CD4-positive, alpha-beta T cell treated with Interleukin-21 for 1 hour (primary cell): ENCODE measurements around the gene EFCAB6.

ENCODE experiments used
- DNase-seq: peaks from one replicate; pipeline ENCODE4 v3.0.0-alpha.2; 2020

The EFCAB6 gene

DNA sequence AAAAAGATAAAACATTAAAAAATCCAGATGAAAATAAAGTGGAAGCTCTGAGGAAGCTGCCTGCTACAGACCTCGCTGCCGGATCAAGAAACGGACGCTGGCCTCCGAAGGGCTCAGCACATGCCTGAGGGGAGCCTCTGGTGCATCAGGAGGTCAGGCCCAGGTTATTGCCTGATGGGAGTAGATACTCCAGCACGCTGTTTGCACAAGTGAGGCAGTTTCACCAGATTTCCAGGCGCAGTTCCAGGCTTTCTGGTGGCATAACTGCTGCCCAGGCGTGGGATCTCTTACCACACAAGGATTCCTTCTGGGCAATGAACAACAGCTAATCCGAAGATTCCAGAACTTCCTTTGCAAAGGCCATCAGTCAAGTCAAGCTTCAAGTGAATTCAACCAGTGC, 246.1 kb downstream of the EFCAB6 start:
- DNase-seq, result no peak

DNA sequence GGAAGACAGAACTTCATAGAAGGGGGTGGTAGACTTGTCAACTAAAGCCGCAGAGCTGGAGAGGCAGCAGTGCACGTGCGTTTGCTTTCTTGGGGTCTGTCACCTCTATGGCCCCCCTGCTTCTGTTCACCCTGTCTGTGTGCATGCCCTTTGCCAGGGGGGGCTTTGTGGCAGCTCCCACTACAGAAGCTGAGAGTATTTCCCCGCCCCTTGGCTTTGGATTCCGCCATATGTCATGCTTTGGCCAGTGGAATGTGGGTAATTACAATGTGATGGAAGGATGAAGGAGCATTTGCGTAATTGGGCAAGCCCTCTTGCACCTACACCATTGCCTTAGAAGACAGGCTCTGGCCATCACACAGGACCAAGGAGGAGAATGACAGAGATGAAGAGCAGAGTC, 247.2 kb downstream of the EFCAB6 start:
- DNase-seq, result no peak

- no peak for DNase-seq
Measured at GRCh38 chr22:43563571-43563970, 248.5 kb downstream of the EFCAB6 start.

- DNase-seq, result no peak
Measured at GRCh38 chr22:43562843-43563242, 249.3 kb downstream of the EFCAB6 start.

DNA sequence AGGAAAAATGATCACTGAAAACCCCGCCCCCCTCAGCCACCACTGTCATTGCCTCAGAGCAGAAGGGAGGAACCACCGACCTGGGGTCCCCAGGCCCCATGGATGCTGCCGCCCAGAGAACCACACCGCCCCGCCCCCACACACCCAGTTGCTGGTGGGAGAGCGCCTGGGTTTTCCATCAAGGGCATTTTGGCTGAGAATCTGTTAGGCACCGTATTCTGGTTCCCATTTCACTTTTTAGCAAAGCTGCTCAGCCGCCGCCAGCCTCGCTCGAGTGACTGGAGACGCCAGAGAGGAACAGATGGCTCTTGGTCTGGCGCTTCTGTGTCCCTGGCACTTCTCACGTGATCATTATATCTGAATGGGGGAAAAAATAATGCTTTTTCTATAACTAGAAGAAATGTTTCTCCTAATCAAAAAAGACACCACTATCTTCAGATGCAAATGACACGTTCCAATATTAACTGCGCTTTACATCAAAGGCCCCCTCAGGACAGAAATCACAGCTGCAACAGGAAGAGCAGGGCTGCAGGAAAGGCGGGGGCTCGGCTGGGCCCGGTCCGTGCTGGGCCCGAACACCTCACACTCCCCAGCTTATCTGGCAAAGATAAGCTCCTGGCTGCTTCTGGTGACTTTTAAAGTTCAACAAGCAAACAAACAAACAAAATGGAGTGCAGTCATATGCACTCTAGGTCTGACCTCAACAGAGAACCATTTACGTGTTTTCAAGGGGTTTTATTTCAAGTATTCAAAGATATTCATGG, 250.5 kb downstream of the EFCAB6 start:
- no peak for DNase-seq

- DNase-seq, result no peak
Measured at GRCh38 chr22:43560651-43561050, 251.5 kb downstream of the EFCAB6 start.

- no peak for DNase-seq
Measured at GRCh38 chr22:43555561-43556515, 256.3 kb downstream of the EFCAB6 start.

DNA sequence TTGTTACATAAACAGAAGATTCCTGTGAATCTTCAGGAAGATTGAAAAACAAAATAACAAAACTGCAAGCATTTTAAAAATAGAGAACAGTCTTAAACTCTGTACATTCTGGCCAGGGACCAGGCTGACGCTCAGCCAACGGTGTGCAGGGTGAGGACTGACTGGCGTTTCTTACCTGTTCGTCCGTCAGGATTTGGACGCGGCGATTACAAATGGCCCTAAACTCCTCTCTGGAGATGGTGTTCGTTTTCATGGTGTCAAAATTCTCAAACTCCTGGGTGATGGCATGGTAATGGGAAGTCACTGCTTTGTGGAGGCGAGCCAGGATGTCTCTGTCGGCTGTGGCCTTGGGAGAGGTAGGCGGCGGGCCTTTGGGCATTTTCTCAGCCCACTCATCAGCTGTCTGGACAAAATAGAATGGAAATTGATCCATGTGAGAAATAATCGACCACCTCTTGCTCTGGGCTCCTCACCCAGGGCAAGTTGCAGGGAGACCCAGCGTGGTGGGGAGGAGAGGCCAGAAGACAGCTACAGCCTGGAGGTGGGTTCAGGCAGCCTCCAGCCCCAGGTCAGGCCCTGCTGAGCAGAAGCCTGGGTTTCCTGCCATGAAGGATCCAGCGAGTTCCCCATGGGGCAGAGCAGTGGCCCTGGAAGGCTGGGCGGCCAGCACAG, 257.3 kb downstream of the EFCAB6 start:
- no peak for DNase-seq

GRCh38 chr22:43554259-43554636, 257.9 kb downstream of the EFCAB6 start:
- no peak for DNase-seq

- no peak for DNase-seq
Measured at GRCh38 chr22:43553451-43554258, 258.4 kb downstream of the EFCAB6 start.

DNA sequence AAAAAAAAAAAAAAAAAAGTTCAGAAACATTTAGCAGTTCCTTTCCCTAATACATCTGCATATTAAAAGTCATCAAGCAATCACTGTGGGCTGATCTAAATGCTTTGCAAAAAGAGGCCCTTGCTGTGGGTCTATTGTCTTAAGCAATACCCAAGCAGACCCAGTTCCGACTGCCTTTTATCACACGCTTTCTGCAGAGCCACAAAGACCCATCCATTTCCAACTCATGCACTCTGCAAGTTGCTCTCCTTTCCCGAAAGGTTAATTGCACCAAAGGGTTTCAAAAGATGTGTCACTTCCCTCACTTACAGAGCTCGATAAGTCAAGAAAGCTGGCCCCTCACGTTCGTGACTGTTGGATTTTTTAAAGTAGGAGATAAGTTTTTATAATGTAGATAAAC, 261.4 kb downstream of the EFCAB6 start:
- DNase-seq, result no peak

GRCh38 chr22:43550024-43550620, 262.0 kb downstream of the EFCAB6 start:
- no peak for DNase-seq

DNA sequence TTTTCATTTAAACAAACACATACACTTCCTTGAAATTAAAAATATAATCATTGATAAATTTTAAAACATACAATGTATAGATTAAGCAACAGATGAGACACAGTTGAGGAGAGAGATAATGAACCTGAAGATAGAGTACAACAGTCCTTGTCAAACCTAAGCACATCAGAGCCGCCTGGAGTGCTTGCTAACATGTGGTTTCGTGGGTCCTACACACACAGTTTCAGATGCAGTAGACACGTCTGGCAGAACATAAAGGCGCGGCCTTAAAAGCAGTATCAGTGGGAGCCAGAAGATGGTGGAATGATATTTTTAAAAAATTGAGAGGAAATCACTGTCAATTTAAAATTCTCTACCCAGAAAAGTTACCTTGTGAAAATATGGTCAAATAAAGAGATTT, 265.9 kb downstream of the EFCAB6 start:
- DNase-seq, result no peak

GRCh38 chr22:43544289-43544673, 267.8 kb downstream of the EFCAB6 start:
- DNase-seq, result no peak

DNA sequence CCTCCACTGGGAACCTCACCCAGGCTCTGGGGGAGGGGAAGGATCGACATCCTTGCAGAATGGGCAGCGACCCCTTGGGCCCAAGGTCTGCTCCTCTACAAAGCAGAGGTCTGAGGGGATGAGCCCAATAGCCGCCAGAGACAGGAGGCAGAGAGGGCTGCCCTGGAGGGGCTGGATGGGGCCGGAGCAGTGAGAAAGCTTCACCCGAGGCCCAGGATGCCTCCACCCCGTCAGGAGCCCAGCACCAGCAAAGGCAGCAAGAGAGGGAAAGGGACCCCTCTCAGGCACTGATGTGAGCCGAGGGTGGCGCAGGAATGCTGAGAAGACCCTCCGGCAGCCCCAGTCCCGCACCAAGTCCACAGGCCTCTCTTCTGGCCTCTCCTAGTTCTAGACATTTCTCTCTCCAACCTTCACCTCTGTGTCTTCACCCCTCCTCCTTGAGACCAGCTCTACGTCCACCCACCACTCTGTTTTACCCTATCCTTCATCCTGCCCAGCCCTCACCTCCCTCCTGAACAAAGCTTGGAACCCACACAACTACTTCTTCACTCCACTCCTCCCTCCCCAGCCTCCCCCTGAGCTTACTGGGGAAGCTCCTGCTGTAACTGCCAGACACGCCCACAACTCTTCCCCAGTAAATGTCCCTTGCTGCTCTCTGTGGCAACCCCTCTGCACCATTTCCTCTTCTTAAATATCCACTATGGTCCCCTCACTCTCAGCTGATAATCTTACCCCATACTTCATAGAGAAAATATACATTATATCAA, 268.4 kb downstream of the EFCAB6 start:
- DNase-seq, result no peak

DNA sequence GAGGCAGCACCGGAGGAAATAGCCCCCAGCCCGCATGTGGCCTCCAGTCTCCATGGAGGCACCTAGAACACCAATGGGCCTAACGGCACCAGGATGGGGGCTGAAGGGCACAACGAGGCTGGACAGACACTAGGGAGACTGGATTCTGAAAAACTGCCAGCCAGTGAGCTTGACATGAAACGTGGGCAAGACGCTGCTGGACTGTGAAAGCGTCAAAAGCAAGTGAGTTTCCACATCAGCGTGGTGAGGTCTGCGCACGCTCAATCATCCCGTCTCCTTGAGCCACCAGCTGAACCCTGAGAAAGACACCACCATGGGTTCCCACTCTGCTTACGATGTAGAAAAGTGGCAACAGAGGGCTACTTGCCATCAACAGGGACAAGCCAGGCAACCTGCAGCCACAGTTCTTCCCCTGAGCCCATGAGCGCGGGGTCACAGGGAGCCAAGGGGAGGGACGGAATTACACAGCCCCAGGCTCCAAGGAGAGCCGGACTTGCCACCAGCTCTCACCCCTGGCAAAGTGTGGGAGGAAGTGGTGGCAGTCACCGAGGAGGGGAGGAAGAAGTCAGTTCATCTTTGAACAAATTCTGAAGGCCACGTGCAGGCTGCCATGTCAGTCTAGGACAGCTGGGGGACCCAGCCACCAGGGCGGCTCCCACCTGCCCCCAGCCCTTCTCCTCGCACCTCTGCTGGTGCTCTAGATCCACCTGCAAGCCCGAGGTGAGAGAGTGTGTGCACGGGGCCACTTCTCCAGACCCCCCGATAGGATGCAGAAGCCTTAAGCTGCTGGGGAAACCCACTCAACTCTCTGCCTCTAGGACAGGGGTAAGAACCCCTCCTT, 269.2 kb downstream of the EFCAB6 start:
- DNase-seq, result no peak

DNA sequence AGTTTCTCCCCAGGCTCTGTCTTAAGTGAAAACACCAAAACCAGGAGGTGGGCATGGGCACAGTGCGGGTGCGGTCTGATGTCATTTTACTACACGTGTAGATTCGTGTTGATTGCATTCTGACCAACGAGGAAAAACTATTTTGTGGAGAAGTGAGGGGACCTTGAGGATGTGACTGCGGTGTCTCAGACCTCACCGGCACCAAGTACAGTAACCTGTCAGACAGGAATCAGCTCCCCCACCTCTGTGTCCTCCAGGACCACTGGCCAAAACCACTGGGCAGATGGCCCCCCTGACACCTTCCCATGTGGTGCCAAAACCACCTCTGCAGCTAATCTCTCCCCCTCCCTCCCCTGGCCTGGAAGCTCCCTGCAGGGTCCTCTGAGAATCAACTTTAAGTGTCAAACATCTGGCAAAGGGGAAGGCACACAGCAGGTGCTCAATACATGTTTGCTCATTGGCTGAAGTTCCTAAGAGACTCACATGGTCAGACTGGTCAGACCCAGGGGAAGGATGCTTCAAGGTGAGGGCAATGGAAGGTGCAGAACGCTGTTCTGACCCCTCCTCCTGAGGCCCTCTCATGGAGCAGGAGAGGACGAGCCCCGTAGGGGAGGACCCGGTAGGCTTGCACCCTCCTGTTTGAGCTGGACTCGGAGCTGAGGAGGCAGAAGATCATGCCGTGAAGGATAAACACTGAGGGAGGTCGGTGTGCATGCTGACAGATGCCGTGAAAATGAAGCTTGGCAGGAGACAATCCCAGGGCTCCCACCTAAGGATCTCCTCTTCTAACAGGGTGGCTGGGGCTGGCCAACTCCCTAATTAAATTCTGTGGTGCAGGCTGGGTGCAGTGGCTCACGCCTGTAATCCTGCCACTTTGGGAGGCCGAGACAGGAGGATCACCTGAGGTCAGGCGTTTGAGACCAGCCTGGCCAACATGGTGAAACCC, 270.4 kb downstream of the EFCAB6 start:
- DNase-seq, result no peak

GRCh38 chr22:43541022-43541421, 271.1 kb downstream of the EFCAB6 start:
- DNase-seq, result no peak

GRCh38 chr22:43540529-43540923, 271.6 kb downstream of the EFCAB6 start:
- no peak for DNase-seq
